NCI-H2196 treated with DMSO at 0.1 percent for 48 hours (cell line): ENCODE data around the gene NCAN.
"Not testable (repeated sequence)": the region's sequence is repeated elsewhere in the genome, so short reads cannot be mapped to it uniquely, and the experiment has no call there.

Source experiments
- DNase-seq: peaks from one replicate; lab custom pipeline; 2025; ENCODE audit not compliant: unreplicated experiment; lab: John Stamatoyannopoulos, UW

Gene NCAN

GRCh38 chr19:19223636-19224035, 11.9 kb downstream of the NCAN start:
- DNase-seq, result no peak

GRCh38 chr19:19224150-19224851, 12.5 kb downstream of the NCAN start:
- DNase-seq, result no peak

- peak; percentile 85 for DNase-seq
These were observed 13.2 kb downstream of the NCAN start for GRCh38 chr19:19224852-19225494.

- DNase-seq, result no peak
These were observed 14.4 kb downstream of the NCAN start for GRCh38 chr19:19226204-19226603.

- no peak for DNase-seq
These were observed 14.9 kb downstream of the NCAN start for GRCh38 chr19:19226663-19227062.

GRCh38 chr19:19227217-19227616, 15.5 kb downstream of the NCAN start:
- no peak for DNase-seq

- no peak for DNase-seq
These were observed 17.9 kb downstream of the NCAN start for GRCh38 chr19:19229701-19230100.

- no peak for DNase-seq
These were observed 19.2 kb downstream of the NCAN start for GRCh38 chr19:19230999-19231398.

- DNase-seq, result no peak
These were observed 20.5 kb downstream of the NCAN start for GRCh38 chr19:19232261-19232721.

- no peak for DNase-seq
These were observed 22.6 kb downstream of the NCAN start for GRCh38 chr19:19234220-19234816.

- DNase-seq, result no peak
These were observed 24.4 kb downstream of the NCAN start for GRCh38 chr19:19236173-19236572.

GRCh38 chr19:19238126-19238894, 26.6 kb downstream of the NCAN start:
- no peak for DNase-seq

GRCh38 chr19:19239675-19240074, 27.9 kb downstream of the NCAN start:
- DNase-seq, result no peak

- no peak for DNase-seq
These were observed 28.7 kb downstream of the NCAN start for GRCh38 chr19:19240476-19240875.

- no peak for DNase-seq
These were observed 38.5 kb downstream of the NCAN start for GRCh38 chr19:19250196-19250801.

- DNase-seq, result not testable (repeated sequence)
These were observed 41.7 kb downstream of the NCAN start for GRCh38 chr19:19253409-19253808.

- DNase-seq, result no peak
These were observed 44.6 kb downstream of the NCAN start for GRCh38 chr19:19256072-19256969.

GRCh38 chr19:19257137-19257536, 45.4 kb downstream of the NCAN start:
- DNase-seq, result no peak

- no peak for DNase-seq
These were observed 46.3 kb downstream of the NCAN start for GRCh38 chr19:19257836-19258588.
